ENCODE measurements around the gene LAMC3.

LAMC3 gene

DNA sequence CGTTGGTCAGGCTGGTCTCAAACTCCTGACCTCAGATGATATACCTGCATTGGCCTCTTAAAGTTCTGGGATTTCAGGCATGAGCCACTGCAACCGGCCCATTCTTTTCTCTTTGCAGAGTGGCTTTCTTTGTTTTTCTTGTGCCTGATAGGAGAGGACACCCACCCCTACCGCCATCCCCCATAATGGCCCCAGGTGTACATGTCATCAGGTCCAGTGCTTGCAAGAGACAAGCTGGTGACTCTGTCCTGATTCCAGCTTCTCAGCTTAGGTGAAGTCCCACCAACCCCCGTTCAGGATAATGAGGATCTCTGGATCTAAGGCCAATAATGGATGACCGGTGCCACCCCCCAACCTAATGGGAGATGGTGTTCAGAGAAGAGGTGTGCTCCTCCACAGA, 85.0 kb downstream of the LAMC3 start:
- intact Hi-C loops (cut with DNase I; ENCODE audit: low total_unique reads), result no loop called here

DNA sequence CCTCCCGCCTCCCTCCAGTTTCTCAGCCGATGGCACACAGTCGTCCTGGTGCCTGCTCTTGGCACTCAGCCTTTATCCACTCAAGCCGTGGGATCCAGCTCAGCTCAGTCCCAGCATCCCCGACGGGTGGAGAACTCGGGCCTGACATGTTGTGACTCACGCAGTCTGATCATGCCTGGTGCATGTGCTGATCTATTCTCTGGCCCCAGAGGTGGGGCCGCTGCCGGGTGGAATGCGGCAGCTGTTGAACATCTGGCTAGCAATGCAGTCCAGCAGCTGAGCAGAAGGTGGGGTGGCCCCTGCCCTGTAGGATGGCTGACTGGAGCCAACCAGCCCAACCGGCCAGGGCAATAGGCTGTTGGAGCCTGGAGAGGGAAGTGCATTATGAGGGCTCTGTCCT, 85.6 kb downstream of the LAMC3 start:
- H3K27ac ChIP-seq, result no peak overlapping the region
- no peak overlapping the region for H3K4me3 ChIP-seq
- H3K9me3 ChIP-seq, result no peaks in the 10 kb centered on the region
- TF ChIP-seq, protein P1, sequence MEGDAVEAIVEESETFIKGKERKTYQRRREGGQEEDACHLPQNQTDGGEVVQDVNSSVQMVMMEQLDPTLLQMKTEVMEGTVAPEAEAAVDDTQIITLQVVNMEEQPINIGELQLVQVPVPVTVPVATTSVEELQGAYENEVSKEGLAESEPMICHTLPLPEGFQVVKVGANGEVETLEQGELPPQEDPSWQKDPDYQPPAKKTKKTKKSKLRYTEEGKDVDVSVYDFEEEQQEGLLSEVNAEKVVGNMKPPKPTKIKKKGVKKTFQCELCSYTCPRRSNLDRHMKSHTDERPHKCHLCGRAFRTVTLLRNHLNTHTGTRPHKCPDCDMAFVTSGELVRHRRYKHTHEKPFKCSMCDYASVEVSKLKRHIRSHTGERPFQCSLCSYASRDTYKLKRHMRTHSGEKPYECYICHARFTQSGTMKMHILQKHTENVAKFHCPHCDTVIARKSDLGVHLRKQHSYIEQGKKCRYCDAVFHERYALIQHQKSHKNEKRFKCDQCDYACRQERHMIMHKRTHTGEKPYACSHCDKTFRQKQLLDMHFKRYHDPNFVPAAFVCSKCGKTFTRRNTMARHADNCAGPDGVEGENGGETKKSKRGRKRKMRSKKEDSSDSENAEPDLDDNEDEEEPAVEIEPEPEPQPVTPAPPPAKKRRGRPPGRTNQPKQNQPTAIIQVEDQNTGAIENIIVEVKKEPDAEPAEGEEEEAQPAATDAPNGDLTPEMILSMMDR (IDR thresholded peaks at IDR 0.05), result no peak
- H3K4me1 ChIP-seq, result peaks cover 0 to 50% (median 34%) of the 10 kb centered on the region in 4 donors
- intact Hi-C loops (cut with DNase I; ENCODE audit: low total_unique reads), result no loop called here
- no peaks in the 10 kb centered on the region for H3K36me3 ChIP-seq
- no peak for DNase-seq
- H3K27me3 ChIP-seq, result peaks cover 0 to 28% of the 10 kb centered on the region in 2 donors

More for the DNA sequence above, 85.0 kb downstream of the LAMC3 start:
- Histone ChIP-seq H3K27ac (no peak overlapping the region), H3K4me1 (peaks cover 0 to 46% (median 29%) of the 10 kb centered on the region in 4 donors), H3K27me3 (peaks cover 0 to 28% of the 10 kb centered on the region in 2 donors), H3K4me3 (no peak overlapping the region), H3K36me3 (no peaks in the 10 kb centered on the region), H3K9me3 (no peaks in the 10 kb centered on the region)
- DNase-seq, result no peak
- TF ChIP-seq, protein P1 (IDR thresholded peaks at IDR 0.05), result no peak

DNA sequence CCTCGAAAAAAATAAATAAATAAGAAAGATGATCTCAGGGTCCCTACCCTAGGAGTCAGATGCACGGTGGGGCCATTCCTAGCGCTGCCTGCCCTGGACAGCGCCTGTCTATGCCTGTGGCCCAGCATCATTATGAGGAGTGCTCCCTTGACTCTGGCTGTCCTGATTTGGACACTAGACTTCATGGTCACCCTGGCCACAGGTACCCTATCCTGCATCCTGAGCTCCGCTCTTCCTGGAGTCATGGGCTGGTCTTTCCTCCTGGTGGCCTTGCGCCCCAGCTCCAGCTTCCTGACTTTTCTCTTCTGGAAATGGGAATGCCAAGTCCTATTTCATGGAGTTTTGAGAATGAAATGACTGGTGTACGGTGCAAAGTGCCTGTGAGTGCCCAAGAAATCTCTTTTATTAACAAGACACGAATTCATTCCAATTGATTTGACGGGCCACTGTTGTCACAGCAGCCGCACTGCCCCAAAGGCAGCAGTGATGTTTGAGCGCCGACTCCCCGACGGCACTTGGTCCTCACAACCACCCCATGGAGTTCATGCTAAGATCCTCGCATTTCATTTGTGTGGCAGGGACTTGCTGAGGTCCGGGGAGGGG, 86.8 kb downstream of the LAMC3 start:
- peaks cover 0 to 50% (median 45%) of the 10 kb centered on the region in 4 donors for H3K4me1 ChIP-seq

DNA sequence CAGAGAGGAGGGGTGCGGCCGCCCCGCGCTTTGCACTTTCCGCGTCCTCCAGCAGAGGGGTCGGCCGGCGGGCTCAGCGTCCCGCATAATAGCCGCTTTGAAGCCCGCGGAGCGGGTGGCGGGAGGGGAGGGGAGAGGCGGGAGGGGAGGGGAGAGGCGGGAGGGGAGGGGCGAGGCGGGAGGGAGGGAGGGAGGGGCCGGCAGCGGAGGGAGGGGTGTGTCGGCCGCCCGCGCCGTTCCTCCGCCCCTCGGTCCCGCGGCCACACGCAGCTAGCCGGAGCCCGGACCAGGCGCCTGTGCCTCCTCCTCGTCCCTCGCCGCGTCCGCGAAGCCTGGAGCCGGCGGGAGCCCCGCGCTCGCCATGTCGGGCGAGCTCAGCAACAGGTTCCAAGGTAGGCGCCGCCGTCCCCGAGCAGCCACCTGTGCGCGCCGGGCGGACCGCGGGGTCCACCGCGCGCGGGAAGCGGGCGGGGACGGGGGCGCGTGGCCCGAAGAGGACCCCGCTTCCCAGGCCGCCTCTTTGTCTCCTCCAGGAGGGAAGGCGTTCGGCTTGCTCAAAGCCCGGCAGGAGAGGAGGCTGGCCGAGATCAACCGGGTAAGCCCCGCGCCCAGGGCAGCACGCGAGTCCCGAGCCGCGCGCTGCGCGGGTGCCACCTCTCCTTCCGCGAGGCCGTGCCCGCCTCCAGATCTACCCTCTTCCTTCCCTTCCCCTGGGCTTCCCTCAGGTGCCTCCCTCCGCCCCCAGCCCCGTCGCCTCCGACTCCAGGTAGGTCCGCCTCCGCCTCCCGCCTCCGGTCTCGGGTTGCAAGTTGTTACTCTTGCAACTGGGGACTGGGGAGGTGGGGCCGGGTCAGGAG, 87.5 kb downstream of the LAMC3 start, which contains the start of gene AIF1L:
TSS of gene AIF1L (plus strand) at position 263 of the 857 bp plus-strand sequence. CDS start at position 362, 99 bp downstream.
- H3K27ac ChIP-seq, result peak within 1 kb of the TSS; percentile 81 to 83
- H3K9me3 ChIP-seq, result no peaks in the 10 kb centered on the region
- H3K4me1 ChIP-seq, result peaks cover 0 to 58% (median 45%) of the 10 kb centered on the region in 4 donors
- DNase-seq, result peak in 1 of 2 donors; percentile 74
- peak within 1 kb of the TSS; percentile 77 to 83 for H3K4me3 ChIP-seq
- intact Hi-C loops (cut with DNase I; ENCODE audit: low total_unique reads), result no loop called here
- H3K27me3 ChIP-seq, result peaks cover 0 to 28% of the 10 kb centered on the region in 2 donors
- no peaks in the 10 kb centered on the region for H3K36me3 ChIP-seq
- TF ChIP-seq, protein P1 (IDR thresholded peaks at IDR 0.05), result no peak

More for the DNA sequence above, 86.8 kb downstream of the LAMC3 start:
- TF ChIP-seq, protein P1 (IDR thresholded peaks at IDR 0.05), result no peak
- no peak for DNase-seq
- peak overlapping the region; percentile 77 to 83 for H3K4me3 ChIP-seq
- intact Hi-C loops (cut with DNase I; ENCODE audit: low total_unique reads), result no loop called here
- peaks cover 0 to 28% of the 10 kb centered on the region in 2 donors for H3K27me3 ChIP-seq
- H3K27ac ChIP-seq, result peak overlapping the region; percentile 81 to 83
- no peaks in the 10 kb centered on the region for H3K36me3 ChIP-seq
- H3K9me3 ChIP-seq, result no peaks in the 10 kb centered on the region

DNA sequence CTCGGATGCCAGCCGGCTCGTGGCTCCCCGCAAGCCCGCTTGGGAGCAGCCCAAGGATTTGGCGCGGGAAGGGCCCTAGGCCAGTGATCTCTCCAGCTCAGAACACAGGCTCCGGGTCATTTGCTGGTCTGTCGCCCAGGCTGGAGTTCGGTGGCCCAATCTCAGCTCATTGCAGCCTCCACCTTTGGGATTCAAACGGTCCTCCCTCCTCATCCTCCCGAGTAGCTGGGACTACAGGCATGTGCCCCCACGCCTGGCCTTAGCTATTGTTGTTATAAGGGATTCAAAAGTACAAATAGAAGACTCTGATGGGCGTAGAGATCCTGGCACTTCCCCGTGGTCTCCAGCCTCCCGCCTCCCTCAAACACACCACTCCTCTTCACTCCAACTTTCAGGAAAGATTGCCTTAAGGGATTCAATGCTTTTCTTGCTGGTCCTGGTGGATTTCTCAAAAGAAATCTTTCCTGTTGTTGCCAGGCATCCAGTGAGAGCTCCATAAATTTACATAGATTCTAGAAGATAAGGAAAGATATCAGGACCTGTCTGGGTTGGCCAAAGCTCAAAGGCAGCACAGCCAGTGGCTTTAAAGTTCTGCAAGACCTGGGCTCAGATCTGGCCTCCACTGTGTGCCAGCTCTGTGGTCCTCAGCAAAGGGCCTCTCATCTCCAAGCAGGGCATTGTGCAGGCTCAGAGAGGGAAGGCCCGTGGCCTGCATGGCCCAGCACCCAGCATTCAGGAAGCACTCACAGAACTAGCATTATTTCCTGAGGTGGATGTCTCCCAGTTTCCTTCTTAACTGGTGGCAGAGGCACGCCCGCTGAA, 88.4 kb downstream of the LAMC3 start:
- peaks cover 0 to 63% (median 47%) of the 10 kb centered on the region in 4 donors for H3K4me1 ChIP-seq
- peaks cover 0 to 25% of the 10 kb centered on the region in 2 donors for H3K27me3 ChIP-seq
- intact Hi-C loops (cut with DNase I; ENCODE audit: low total_unique reads), result no loop called here
- peak overlapping the region; percentile 81 to 83 for H3K27ac ChIP-seq
- no peaks in the 10 kb centered on the region for H3K9me3 ChIP-seq
- no peaks in the 10 kb centered on the region for H3K36me3 ChIP-seq
- DNase-seq, result no peak
- TF ChIP-seq, protein P1 (IDR thresholded peaks at IDR 0.05), result no peak
- H3K4me3 ChIP-seq, result peak overlapping the region; percentile 77 to 83

All from tibial artery (tissue), 4 donors.